Caco-2 (cell line): ENCODE results near the gene SIK3. TPM values are rescaled to one million over a fixed set of nuclear protein-coding genes. Genes with fewer than 3 reads are reported as not detected.

Experiments
- BruUV-seq: library from RNA; stranded (reverse); fragments of 400-500 nt; replicated peaks from 2 replicates; lab custom pipeline; 2021; lab: Mats Ljungman, UMichigan
- CTCF ChIA-PET: fragments of 300-600 bp; sonication (Branson Sonifier 250); formaldehyde crosslinking; loops from one replicate; lab custom pipeline; 2022; ENCODE audit warnings: antibody characterized with exemption; lab: Charles Lee
- POLR2A ChIA-PET: fragments of 300-600 bp; sonication (Branson Sonifier 250); formaldehyde crosslinking; loops from one replicate; lab custom pipeline; 2022; ENCODE audit warnings: antibody characterized with exemption; lab: Charles Lee
- DNase-seq, 2 experiments: peaks; one replicate each; pipeline versions ENCODE4 v3.0.0 to v3.0.0-alpha.2; 2020 to 2022
- H3K27me3 ChIP-seq: replicated peaks from 2 replicates; pipeline ENCODE4 v1.6.0; 2011; ENCODE audit warnings: low read length; ENCODE audit not compliant: control insufficient read depth, insufficient read depth
- H3K36me3 ChIP-seq: 2 replicates; pipeline ENCODE4 v1.5.1; 2011; ENCODE audit warnings: low read length; ENCODE audit not compliant: control insufficient read depth, insufficient read depth
- H3K4me1 ChIP-seq: fragments of 250-450 bp; sonication (Bioruptor Pico); 2 replicates; pipeline ENCODE4 v1.5.1; 2020; ENCODE audit warnings: mild to moderate bottlenecking
- H3K4me3 ChIP-seq: 2 replicates; pipeline ENCODE4 v1.5.1; 2011; ENCODE audit warnings: low read depth, mild to moderate bottlenecking, control low read depth, low read length
- H3K9me3 ChIP-seq: fragments of 250-450 bp; sonication (Bioruptor Pico); 2 replicates; pipeline ENCODE4 v1.5.1; 2020; ENCODE audit warnings: mild to moderate bottlenecking, moderate library complexity
- H3K27ac Mint-ChIP-seq: one replicate; pipeline ENCODE4 v1.8.0; 2022; ENCODE audit warnings: mixed read lengths; ENCODE audit not compliant: unreplicated experiment
- H3K27me3 Mint-ChIP-seq: one replicate; pipeline ENCODE4 v1.8.0; 2022; ENCODE audit warnings: mixed read lengths; ENCODE audit not compliant: insufficient read depth, unreplicated experiment
- H3K36me3 Mint-ChIP-seq: one replicate; pipeline ENCODE4 v1.8.0; 2022; ENCODE audit warnings: mild to moderate bottlenecking, mixed read lengths; ENCODE audit not compliant: insufficient read depth, unreplicated experiment
- H3K4me1 Mint-ChIP-seq: one replicate; pipeline ENCODE4 v1.8.0; 2022; ENCODE audit warnings: low read depth, mixed read lengths; ENCODE audit not compliant: unreplicated experiment
- H3K4me3 Mint-ChIP-seq: one replicate; pipeline ENCODE4 v1.8.0; 2022; ENCODE audit warnings: mild to moderate bottlenecking, moderate library complexity, mixed read lengths; ENCODE audit not compliant: unreplicated experiment
- H3K9me3 Mint-ChIP-seq: one replicate; pipeline ENCODE4 v1.8.0; 2022; ENCODE audit warnings: mixed read lengths; ENCODE audit not compliant: unreplicated experiment
- CTCF ChIP-seq, 2 experiments: fragments of 200-600 bp in 1 of 2; IDR thresholded peaks; 1 replicate in 1 of 2; 2 replicates in 1 of 2; pipeline versions ENCODE4 v1.5.1 to v1.8.0; 2011 to 2022; ENCODE audit warnings: antibody characterized with exemption in 1 of 2, control low read depth in 1 of 2, inconsistent platforms in 1 of 2, low read depth in 1 of 2, low read length in 1 of 2, mild to moderate bottlenecking in 1 of 2, moderate library complexity in 1 of 2; ENCODE audit not compliant: insufficient read depth in 1 of 2, severe bottlenecking in 1 of 2, unreplicated experiment in 1 of 2
- intact Hi-C: fragments of 100-400 bp; cut with micrococcal nuclease; formaldehyde crosslinking; loops from one replicate; pipeline ENCODE4 v1.10.0; 2022; ENCODE audit not compliant: unreplicated experiment
- total RNA-seq: library from RNA; stranded (reverse); gene quantifications from 2 replicates; pipeline ENCODE4 v1.2.3, GENCODE V29; 2022

SIK3 gene
- total RNA-seq, 1 experiment from 2014 or later: 65.7 TPM

- H3K9me3 ChIP-seq: no peaks in the 10 kb centered on the region
- no peaks in the 10 kb centered on the region for H3K27me3 ChIP-seq
- peak within 1 kb of the TSS; percentile 40 for H3K4me3 ChIP-seq
- DNase-seq: peak; percentile 88 to 95
- Mint-ChIP-seq H3K36me3 (peaks cover 39% of the 10 kb centered on the region), H3K4me1 (peaks cover 54% of the 10 kb centered on the region), H3K4me3 (peak within 1 kb of the TSS; percentile 68), H3K27ac (peak within 1 kb of the TSS; percentile 92), H3K9me3 (no peaks in the 10 kb centered on the region), H3K27me3 (no peaks in the 10 kb centered on the region)
- intact Hi-C loops: loop anchor here (1.0 to 5.0 kb wide), 5 partner anchors 8 to 260 kb away; partner anchors contain the start of gene APOC3
- ChIA-PET CTCF (interaction anchor here (0.6 to 3.8 kb wide), 14 partner anchors 9 to 407 kb away, joined by 3 to 50 read pairs (median 6); partner anchors contain the start of genes APOA5, BUD13, PAFAH1B2 and ZPR1), POLR2A (interaction anchor here (0.6 to 2.9 kb wide), 7 partner anchors 9 to 63 kb away, joined by 3 to 24 read pairs (median 8); partner anchors contain the start of genes APOA5, APOC3 and ZPR1)
- peaks cover 5% of the 10 kb centered on the region; the same call in 1 of the 2 replicates for H3K36me3 ChIP-seq
- H3K4me1 ChIP-seq: peaks cover 86% of the 10 kb centered on the region
- BruUV-seq: no TSS peak
- TF ChIP-seq CTCF (IDR thresholded peaks at IDR 0.05; ENCODE audit: insufficient read depth in 1 of 2, low read depth in 1 of 2, low read length in 1 of 2, severe bottlenecking in 1 of 2, unreplicated experiment in 1 of 2): no peak
Observed at GRCh38 chr11:116837231-116838091, 260.8 kb downstream of the SIK3 start, which contains the start of gene APOA1. Gene APOA1, minus strand, starts transcription at chr11:116837622. Its CDS starts 235 bp downstream, at chr11:116837387.

- Mint-ChIP-seq H3K27ac (peak overlapping the region; percentile 92), H3K36me3 (peaks cover 41% of the 10 kb centered on the region), H3K4me3 (peak overlapping the region; percentile 68), H3K27me3 (no peaks in the 10 kb centered on the region), H3K4me1 (peaks cover 62% of the 10 kb centered on the region), H3K9me3 (peaks cover under 1% of the 10 kb centered on the region)
- Histone ChIP-seq H3K36me3 (peaks cover 5% of the 10 kb centered on the region; the same call in 1 of the 2 replicates), H3K4me1 (peaks cover 88% of the 10 kb centered on the region), H3K27me3 (no peaks in the 10 kb centered on the region), H3K4me3 (peak overlapping the region; percentile 40), H3K9me3 (peaks cover 4% of the 10 kb centered on the region)
- intact Hi-C loops: loop anchor here (1.0 to 5.0 kb wide), 3 partner anchors 28 to 104 kb away; partner anchors contain the start of gene APOA5
- TF ChIP-seq CTCF (IDR thresholded peaks at IDR 0.05; ENCODE audit: insufficient read depth in 1 of 2, low read depth in 1 of 2, low read length in 1 of 2, severe bottlenecking in 1 of 2, unreplicated experiment in 1 of 2): no peak
- ChIA-PET POLR2A (interaction anchor here (1.4 to 2.9 kb wide), 4 partner anchors 8 to 62 kb away, joined by 3 to 24 read pairs (median 11); partner anchors contain the start of genes APOA5, APOC3 and ZPR1), CTCF (interaction anchor here (0.6 to 3.8 kb wide), 17 partner anchors 8 to 408 kb away, joined by 3 to 50 read pairs (median 5); partner anchors contain the start of genes APOA4, APOA5, BUD13 and ZPR1)
- no TSS peak for BruUV-seq
- DNase-seq: no peak
Observed at GRCh38 chr11:116836632-116836991, 261.6 kb downstream of the SIK3 start.
